Lower leg skin (tissue), 4 donors: ENCODE results near the gene KBTBD7. TPM values are rescaled to one million over a fixed set of nuclear protein-coding genes. Genes with fewer than 3 reads are reported as not detected.

Experiments
- DNase-seq, 2 donors: peaks; one replicate each; pipeline ENCODE4 v3.0.0-alpha.2; 2019; ENCODE audit warnings: low spot score in 2 of 2
- H3K4me3 ChIP-seq: fragments of 200-600 bp; sonication (generic); 2 replicates; pipeline ENCODE4 v1.5.1; 2017; ENCODE audit warnings: mild to moderate bottlenecking, low read depth; ENCODE audit not compliant: poor library complexity, severe bottlenecking
- CTCF ChIP-seq, 3 donors: fragments of 450-650 bp; IDR thresholded peaks; one replicate each; pipeline ENCODE4 v1.5.1; 2016; ENCODE audit warnings: antibody characterized with exemption in 3 of 3, mild to moderate bottlenecking in 3 of 3, moderate library complexity in 2 of 3
- POLR2A ChIP-seq, 2 donors: fragments of 450-650 bp; IDR thresholded peaks; one replicate each; pipeline ENCODE4 v1.6.1; 2016 to 2017; ENCODE audit warnings: antibody characterized with exemption in 2 of 2, mild to moderate bottlenecking in 1 of 2, moderate library complexity in 1 of 2
- WGBS, 2 donors: methylation state at CpG; one replicate each; pipeline ENCODE4 v1.1.5; 2018; 5-methylcytosine and 5-hydroxymethylcytosine counted together
- intact Hi-C: fragments of 100-400 bp; cut with DNase I; formaldehyde crosslinking; loops from one replicate; pipeline ENCODE4 v1.15.0; 2023; ENCODE audit warnings: low total_unique reads
- total RNA-seq, 4 donors: library from RNA; depleted of rRNA; stranded (reverse); fragments of >200 nt; gene quantifications; one replicate each; pipeline ENCODE4 v1.1.0, GENCODE V29; 2016

KBTBD7 gene
- total RNA-seq, result 1 to 10 TPM; 4.1 to 9.1 (median 6.7) TPM

- intact Hi-C loops, result loop anchor here (10.0 kb wide), 1 partner anchor 59 kb away; the partner anchor contains the start of gene KBTBD6
- peak; percentile 92 to 97 for DNase-seq
- TF ChIP-seq POLR2A (IDR thresholded peaks at IDR 0.05), result no peak
- H3K4me3 ChIP-seq, result peak within 1 kb of the TSS; percentile 41
- 8 to 14% methylated on average over 48 to 65 of the region's 66 CpGs for WGBS, 2 donors
Observed at GRCh38 chr13:41193919-41194824, at the start of gene KBTBD7. KBTBD7 (minus strand) TSS chr13:41194569; CDS start chr13:41194257, 312 bp downstream.

- 82 to 87% methylated on average over 4 of the region's 4 CpGs for WGBS, 2 donors
- TF ChIP-seq POLR2A (IDR thresholded peaks at IDR 0.05), result no peak
- no peak for TF ChIP-seq CTCF (IDR thresholded peaks at IDR 0.05)
- H3K4me3 ChIP-seq, result no peak overlapping the region
- no peak for DNase-seq
- intact Hi-C loops, result no loop called here
Observed at GRCh38 chr13:41241626-41242025, 47.3 kb upstream of the KBTBD7 start.

- TF ChIP-seq POLR2A (IDR thresholded peaks at IDR 0.05) (no peak), CTCF (IDR thresholded peaks at IDR 0.05) (no peak)
- DNase-seq, result no peak
- intact Hi-C loops, result no loop called here
- 88 to 100% methylated on average over 1 of the region's 1 CpG for WGBS, 2 donors
- H3K4me3 ChIP-seq, result no peak overlapping the region
Observed at GRCh38 chr13:41236369-41236768, 42.0 kb upstream of the KBTBD7 start.

GRCh38 chr13:41232578-41233480 is 38.5 kb upstream of the KBTBD7 start:
- 88 to 89% methylated on average over 4 of the region's 4 CpGs for WGBS, 2 donors
- no peak for DNase-seq
- no peak for TF ChIP-seq POLR2A (IDR thresholded peaks at IDR 0.05)
- no peak for TF ChIP-seq CTCF (IDR thresholded peaks at IDR 0.05)

GRCh38 chr13:41231786-41232185 is 37.4 kb upstream of the KBTBD7 start:
- no peak for DNase-seq
- intact Hi-C loops, result no loop called here
- WGBS, 2 donors, result 91 to 92% methylated on average over 3 of the region's 3 CpGs
- TF ChIP-seq POLR2A (IDR thresholded peaks at IDR 0.05) (no peak), CTCF (IDR thresholded peaks at IDR 0.05) (no peak)
- H3K4me3 ChIP-seq, result no peak overlapping the region

More at GRCh38 chr13:41232578-41233480, 38.5 kb upstream of the KBTBD7 start:
- intact Hi-C loops, result no loop called here
- H3K4me3 ChIP-seq, result no peak overlapping the region
